ENCODE results near the gene FBXO15.

GRCh38 chr18:74128159-74128558 lies 19.5 kb downstream of the FBXO15 start:
- TF ChIP-seq CTCF (IDR thresholded peaks at IDR 0.05; ENCODE audit: low read depth, low read length, missing input control): no peak
- no peak for TF ChIP-seq TAF1 (conservative IDR thresholded peaks at IDR 0.05)
- no peak for TF ChIP-seq RAD21 (IDR thresholded peaks at IDR 0.05)
- no peak for TF ChIP-seq YY1 (IDR thresholded peaks at IDR 0.05)
- no peak for TF ChIP-seq REST (IDR thresholded peaks at IDR 0.05)

Measured in liver (tissue), 3 donors.